NCI-H748 (cell line): ENCODE measurements around the gene LSM6.

Experiments used
- DNase-seq: peaks from one replicate; lab custom pipeline; 2025; ENCODE audit not compliant: unreplicated experiment; lab: John Stamatoyannopoulos, UW

LSM6 gene

DNA sequence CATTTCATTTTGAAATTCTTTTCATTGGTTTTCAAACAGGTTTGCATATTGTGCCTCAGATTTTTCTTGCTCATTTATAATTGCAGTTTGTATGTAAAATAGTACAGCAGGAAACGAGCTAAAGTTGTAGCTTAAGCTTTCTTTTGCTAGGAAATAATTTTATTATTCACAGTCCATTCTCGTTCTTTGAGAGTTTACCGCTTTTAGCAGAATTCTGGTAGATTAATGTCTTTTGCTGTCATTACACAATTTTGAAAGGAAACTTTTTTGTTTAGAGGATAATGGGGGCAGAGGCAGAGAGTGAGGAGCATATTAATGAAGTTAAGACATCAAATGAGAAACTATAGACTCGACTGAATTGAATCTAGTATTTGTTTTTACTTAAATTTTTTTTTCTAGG, 10.5 kb downstream of the LSM6 start:
- no peak for DNase-seq

DNA sequence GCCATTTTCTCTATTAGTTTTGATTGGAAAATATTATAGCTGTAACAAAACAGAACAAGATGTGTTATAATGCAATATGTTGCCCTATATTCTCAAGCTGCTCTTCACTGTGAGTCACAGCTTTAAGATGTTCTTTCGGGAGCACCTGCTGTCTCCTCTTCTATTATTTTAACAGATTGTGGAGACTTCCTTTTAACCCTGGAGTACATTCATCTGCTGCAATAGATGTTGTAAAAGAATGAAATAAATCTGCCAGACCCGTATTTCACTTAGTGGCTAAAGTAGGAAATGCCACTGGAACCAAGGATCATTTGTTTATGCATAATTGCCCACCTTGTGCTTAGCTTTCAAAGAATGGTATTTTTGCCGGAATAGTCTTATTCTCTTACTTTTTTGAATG, 11.1 kb downstream of the LSM6 start:
- DNase-seq: no peak

DNA sequence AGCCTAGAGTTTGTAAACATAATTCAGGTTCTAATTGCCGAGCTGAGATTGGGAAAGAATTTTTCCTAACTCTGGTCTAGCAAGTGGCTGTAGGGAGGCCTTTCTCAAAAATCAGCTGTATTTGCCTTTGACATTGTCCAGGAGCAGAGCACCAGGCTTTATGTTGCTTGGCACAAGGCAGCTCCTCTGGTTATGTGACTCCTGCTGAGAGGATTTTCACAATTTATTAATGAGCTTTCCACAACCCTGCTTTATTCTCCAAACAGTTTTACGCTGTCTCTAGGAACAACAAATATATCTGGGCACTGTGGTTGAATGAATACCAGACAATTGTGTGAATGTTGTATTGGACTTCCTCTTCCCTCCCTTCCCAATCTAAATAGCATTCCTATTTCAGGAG, 14.9 kb downstream of the LSM6 start:
- DNase-seq: no peak

DNA sequence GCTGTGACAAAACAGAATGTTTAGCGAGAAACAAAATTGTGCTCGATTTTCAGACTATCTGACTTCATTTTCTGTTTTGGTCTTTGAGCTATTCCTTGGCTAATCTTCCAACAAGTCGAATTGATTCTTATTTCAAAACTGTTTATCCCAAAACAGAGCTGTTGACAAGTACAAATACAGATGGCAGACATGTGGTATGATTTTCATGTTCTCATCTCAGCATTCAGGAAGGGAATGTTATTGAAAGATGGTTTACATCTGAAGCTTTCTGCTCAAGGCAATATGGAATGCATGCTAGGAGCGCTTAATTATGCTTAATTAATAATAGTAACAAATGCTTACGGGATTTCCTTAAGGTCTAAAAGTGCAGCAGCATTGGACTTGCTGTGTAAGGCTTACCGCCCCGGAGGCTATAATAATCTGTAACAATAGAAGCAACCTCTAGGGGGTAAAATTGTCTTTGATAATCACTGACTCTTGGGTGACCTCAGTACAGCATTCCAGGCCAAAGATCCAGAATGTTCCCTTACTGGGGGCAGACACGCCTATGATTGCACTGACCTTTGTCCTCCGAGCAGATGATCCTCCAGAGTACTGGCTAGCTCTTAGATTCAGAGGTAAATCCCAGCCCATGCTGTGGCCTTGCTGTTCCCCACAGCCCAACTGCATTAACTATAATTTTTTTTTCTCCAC, 16.4 kb downstream of the LSM6 start:
- no peak for DNase-seq

DNA sequence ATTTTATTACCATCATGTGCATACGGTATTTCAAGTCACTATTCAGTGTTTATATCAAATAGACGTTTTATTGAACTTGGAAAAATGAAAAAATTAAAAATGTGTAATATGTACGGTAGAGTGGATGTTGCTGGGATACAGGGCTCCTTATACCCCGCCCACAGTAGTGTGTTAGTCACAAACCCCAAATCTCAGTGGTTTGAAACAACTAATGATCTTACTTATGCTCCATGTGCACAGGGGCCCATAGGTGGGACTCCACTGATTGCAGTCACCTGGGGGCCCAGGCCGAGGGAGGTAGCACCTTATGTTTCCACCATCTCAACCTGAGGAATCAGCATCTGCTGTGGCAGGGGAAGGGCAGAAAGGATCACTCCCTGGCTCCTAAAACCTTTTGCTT, 18.1 kb downstream of the LSM6 start:
- no peak for DNase-seq

DNA sequence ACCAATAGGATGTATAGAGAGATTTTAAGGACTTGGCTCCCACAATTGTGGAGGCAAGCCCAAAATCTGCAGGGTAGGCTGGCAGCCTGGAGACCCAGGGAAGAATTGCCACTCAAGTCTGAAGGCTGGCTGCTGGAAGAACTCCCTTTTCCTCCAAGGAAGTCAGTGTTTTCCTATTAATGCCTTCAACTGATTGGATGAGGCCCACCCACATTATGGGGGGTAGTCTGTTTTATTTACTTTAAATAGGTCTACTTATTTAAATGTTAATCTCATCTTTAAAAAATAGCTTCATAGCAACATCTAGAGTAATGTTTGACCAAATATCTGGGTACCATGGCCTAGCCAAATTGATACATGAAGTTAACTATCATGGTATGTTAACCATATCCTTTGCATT, 18.7 kb downstream of the LSM6 start:
- no peak for DNase-seq

DNA sequence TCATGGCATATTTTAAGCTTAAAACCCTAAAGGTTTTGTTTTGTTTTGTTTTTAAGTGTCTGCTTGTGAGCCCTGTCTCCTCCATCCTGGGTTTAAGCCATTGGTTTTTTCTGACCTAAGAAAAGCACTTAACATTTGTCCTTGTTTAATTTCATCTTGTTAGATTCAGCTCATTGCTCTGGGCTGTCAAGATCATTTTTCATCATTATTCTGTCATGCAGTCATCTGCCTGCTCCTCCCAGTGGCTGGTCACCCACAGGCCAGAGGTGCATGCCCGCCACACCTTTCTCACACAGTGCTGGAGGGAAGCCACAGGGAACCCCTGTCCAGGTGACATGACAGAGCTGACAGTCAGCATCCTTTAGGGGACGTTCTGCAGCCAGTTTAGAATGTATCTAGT, 27.1 kb downstream of the LSM6 start:
- DNase-seq: no peak

DNA sequence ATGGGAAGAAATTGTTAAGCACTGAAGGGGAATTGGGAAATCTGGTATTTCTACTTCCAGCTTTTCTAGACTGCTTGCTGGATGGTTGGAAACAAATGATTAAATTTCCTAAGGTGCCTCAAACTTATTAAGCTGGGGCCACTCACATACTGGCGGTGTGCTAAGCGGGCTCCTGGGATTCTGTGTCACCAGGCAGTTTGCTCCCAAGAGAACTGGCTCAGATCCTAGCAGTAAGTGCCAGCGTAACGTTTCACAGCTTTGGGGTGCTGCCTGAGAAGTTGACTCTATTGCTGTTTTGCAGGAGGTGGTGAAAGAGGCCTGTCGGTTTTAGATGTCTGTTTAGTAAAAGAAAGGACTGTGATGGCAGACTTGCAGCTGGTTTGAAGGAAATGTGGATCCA, 31.9 kb downstream of the LSM6 start:
- DNase-seq: no peak

DNA sequence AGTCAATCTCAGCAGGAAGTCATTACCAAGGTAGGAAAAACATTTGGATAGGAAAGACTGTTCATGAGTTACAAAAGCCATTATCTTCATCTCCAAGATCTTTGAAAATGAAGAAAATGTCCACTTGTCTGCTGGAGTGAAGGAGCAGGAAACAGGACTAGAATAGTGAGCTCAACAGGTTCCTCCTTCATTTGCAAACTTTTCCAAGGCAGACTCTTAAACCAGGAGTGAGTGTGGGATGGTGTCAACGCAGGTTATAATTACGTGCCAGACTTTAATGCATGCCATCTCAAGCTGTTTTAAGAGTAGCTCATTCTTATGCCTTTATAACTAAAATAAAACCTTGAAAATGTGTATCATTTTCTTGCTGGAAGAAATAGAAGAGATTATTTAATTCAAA, 35.4 kb downstream of the LSM6 start:
- DNase-seq: no peak

DNA sequence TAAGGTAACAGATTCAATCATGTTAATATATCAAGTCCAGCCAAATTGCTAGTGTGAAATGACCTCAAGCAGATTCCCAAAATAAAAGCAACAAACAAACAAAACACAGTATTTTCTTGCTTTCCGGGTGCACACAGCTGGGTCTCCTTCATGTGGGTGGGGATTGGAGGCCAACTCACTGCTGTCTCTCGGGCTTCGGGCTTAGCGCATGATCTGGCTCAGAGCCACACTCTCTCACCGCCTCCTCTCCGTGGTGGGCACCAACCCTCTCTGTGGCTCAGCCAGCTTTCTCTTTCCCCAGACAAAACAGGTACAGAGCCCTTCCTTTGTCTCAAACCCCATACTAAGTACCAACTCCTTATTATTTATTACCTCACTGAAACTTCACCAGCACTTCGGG, 35.9 kb downstream of the LSM6 start:
- DNase-seq: no peak

DNA sequence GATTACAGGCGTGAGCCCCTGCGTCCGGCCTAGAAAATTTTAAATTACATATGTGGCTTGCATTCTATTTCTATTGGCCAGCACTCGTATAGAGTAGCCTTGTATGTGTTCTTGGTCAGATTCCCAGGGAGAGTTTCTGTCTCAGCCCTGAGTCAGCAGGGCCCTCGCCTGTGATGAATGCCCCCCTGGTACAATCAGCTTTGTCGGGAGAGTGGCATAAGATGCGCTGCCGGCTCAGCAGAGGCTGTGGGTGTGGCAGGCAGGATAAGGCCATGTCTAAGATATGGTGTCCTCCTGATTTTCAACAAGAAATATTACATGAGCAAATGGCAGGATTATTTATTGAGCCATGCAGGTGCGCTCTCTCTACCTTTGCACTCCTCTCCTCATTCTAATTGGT, 37.3 kb downstream of the LSM6 start:
- DNase-seq: no peak

DNA sequence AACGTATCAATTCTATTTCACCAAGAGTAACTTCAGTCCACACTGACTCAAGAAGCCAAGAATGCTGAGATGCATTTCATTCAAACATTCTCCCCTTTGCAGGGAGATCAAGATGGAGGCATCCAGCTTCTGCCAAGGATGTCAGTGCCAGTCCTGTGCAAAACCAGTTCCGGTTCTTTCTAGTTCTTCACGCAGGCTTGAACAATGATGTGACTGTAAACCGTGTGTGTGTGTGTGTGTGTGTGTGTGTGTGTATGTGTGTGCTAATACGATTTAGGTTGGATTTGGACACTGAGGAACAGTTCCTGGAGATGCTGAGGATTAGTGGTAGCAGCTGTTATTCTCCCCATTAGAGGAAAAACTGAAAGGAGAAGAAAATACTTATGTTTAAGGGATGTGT, 38.7 kb downstream of the LSM6 start, which contains the start of gene REELD1:
Gene REELD1, plus strand, starts transcription at position 301 of the 400 bp plus-strand sequence. CDS start 2,415 bp downstream, outside the sequence.
- no peak for DNase-seq

DNA sequence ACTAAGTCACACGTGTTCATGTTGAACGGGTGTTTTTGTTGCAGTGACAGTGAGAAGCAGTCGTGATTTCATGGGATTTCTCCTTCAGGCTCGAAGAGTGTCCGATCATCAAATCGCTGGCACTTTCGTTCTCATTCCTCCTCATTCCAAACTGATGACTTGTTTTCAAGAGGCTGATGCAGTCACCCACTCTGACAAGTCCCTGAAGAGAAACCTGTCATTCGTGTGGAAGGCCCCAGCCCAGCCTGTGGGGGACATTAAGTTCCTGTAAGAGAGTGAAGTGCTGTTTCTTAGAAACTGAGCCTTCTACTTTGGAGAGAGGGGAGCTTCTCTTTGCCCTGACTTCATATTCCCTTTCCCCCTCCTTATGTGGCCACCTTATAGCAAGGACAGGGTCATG, 46.8 kb downstream of the LSM6 start:
- DNase-seq: no peak

DNA sequence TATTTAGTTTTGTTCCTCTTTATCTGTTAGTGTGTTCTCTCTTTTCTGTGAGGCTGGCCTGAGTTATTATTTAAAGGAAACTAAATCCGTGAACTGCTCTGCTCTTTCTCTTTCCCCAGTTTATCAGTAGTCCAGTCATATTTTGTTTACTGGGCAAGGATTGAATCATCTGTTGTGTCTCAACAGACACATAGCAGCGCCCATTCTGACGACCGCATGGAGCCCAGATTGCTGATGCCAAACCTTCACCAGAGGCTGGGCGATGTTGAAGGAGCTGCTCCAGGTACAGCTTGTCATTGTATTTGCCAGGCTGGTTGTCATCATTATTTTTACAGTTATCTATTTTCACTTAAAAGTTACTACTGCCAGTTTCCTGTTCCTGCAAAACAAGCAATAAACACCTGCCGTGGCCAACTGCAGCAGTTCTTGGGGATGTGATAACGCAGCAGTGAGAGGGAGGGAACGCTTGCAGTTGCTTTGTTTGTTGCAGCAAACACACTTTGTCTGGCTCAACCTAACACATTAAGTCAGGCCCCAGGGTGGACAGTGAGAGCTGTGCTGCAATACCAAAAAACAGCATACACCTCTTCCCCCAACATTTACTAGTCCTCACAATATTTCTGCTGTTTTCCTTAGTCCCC, 48.9 kb downstream of the LSM6 start:
- peak; percentile 2 for DNase-seq

DNA sequence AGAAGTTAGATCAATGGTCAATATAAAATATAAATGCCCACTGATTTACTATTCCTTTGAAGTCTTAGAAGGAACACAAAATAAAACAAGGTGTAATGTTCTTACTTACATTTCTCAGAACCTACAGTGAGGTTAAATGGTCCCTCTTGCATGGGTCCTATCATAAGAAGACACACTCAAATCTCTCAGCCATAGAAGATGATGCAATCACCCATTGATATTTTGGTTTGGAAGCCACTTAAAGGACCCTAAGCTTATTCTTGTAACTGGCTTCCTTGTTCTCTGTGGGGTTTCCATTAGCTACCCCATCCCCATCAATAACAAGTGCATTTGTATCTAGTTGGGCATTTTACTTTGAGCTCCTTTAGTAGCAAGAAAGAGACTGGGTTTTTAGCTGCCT, 53.9 kb downstream of the LSM6 start:
- DNase-seq: no peak

DNA sequence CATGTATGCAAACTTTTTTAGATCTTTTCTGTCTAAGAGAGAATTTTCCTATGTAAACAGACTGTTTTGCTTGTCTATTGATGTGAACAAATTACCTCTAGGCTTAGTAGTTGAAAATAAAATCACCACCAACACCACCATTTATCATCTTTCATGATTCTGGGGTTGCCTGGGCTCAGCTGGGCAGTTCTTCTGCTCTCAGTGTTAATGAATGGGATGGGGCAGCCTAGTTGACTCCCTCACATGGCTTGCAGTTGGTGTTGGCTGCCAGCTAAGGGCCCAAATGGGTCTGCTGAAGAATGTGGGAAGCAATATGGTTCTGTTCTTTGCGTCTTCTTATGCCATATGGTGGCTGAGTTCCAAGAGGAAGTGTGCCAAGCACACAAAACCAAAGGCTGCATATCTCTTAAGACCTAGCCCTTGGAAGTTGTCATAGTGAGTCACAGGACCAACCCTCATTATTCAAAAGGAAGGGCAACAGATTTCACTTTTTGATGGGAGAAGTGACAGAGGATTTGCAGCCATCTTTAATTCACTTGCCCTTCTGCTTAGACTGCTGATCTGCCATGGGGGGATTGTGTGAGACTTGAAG, 56.7 kb downstream of the LSM6 start:
- no peak for DNase-seq

DNA sequence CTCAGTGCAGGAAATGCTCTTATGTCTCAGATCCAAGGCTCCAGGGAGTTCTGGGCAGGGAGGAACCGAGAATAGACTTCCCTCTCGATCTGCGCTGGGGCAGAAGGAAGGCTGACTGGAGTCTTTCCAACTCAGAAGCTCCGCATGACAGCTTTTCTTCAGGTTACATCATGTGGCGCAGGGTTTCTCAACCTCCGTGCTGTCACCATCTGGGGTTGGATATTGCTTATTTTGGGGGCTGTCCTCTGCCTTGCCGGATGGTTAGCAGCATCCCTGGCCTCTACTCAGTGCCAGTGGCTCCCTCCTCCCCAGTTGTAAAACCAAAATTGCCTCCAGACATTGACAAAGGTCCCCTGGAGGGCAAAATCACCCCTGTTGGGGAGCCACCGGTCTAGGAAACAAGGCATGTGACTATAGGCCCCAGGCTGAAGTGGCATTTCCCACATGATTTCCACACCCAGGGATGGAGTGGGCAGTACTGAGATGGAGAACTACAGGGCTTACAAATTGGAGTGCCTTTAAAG, 60.2 kb downstream of the LSM6 start:
- no peak for DNase-seq

DNA sequence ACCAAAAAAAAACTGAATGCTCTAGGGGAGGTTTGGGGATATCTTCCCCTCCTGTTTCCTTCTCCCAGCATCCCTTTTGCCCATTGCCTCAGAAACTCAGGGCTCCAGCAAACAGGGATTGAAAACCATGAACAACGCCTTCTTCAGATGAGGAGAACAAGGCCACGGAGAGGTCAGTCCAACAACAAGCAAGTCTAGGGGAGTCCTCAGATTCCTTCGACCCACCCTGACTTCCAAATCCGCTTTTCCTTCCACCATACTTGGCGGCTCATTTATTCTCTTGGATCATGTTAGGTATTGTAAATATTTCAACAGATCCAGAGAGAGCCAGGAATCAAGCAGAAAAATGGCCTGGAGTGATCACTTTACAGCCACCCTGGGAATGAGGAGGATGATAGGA, 60.7 kb downstream of the LSM6 start:
- no peak for DNase-seq

DNA sequence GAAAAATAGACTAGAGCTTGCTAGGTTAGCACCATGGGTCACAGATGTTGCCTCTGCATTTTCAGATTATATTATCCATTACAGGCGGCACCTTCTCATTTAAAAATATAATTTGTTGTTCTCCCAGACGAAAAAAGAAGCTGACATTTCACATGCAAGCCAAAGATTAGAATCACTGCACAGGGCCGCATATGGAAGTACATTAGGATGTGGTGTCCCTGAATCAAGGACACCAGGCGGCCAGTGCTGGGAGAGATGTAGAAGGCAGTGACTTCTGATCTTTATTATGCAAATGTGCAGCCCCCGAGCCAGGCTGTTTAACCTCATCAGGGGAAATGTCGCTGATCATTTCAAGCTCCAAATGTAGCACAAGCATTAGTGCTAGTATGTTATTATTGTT, 61.6 kb downstream of the LSM6 start:
- no peak for DNase-seq

DNA sequence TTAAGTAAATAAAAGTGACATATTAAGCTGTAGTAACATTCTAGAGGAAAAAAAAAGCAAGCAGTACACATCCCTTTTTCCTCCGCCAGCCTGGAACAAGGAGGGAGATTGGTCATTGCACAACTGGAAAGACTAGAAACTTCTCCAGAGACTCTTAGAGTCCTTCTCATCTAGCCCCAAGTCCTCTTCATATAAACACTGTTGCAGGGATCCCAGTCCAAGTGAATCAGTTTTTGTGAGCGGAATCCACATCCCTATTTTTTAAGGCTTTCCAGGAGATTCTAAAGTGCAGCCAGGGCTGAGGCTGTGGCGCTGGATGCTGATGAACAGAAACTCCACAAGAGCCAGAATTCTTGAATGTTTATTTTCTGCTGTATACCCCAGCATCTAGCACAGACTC, 62.6 kb downstream of the LSM6 start:
- no peak for DNase-seq
